SK-N-SH treated with all-trans-retinoic acid at 6 μM for 48 hours (cell line): ENCODE measurements around the gene EDA.

Experiments
- BACH2 ChIP-seq: fragments of 250-450 bp; sonication (Bioruptor Pico); IDR thresholded peaks from 2 replicates; pipeline ENCODE4 v1.9.0; 2021; ENCODE audit warnings: mild to moderate bottlenecking, borderline replicate concordance
- GLIS3 ChIP-seq: fragments of 250-450 bp; sonication (Bioruptor Pico); IDR thresholded peaks from 2 replicates; pipeline ENCODE4 v1.5.0; 2020; ENCODE audit warnings: mild to moderate bottlenecking, moderate library complexity
- ISL1 ChIP-seq: fragments of 250-450 bp; sonication (Bioruptor Pico); IDR thresholded peaks from 2 replicates; pipeline ENCODE4 v2.1.2; 2022; ENCODE audit warnings: mild to moderate bottlenecking, moderate library complexity
- PPARA ChIP-seq: fragments of 250-450 bp; sonication (Bioruptor Pico); IDR thresholded peaks from 2 replicates; pipeline ENCODE4 v1.5.0; 2020; ENCODE audit warnings: mild to moderate bottlenecking, borderline replicate concordance
- RARB ChIP-seq: fragments of 250-450 bp; sonication (Bioruptor Pico); IDR thresholded peaks from 2 replicates; pipeline ENCODE4 v1.8.0; 2021; ENCODE audit warnings: mild to moderate bottlenecking, moderate library complexity
- TCF4 ChIP-seq: fragments of 250-450 bp; sonication (Bioruptor Pico); IDR thresholded peaks from 2 replicates; pipeline ENCODE4 v1.8.0; 2021; ENCODE audit warnings: mild to moderate bottlenecking, moderate library complexity, borderline replicate concordance
- ZC3H10 ChIP-seq: fragments of 250-450 bp; sonication (Bioruptor Pico); IDR thresholded peaks from 2 replicates; pipeline ENCODE4 v1.5.1; 2021; ENCODE audit warnings: mild to moderate bottlenecking, moderate library complexity
- ZFP3 ChIP-seq: fragments of 250-450 bp; sonication (Bioruptor Pico); IDR thresholded peaks from 2 replicates; pipeline ENCODE4 v1.5.0; 2020; ENCODE audit warnings: mild to moderate bottlenecking, moderate library complexity
- ZFP30 ChIP-seq: fragments of 450-650 bp; formaldehyde crosslinking; IDR thresholded peaks from 2 replicates; pipeline ENCODE4 v1.5.0; 2022; ENCODE audit warnings: mild to moderate bottlenecking, moderate library complexity
- ZNF70 ChIP-seq: fragments of 450-650 bp; formaldehyde crosslinking; IDR thresholded peaks from 2 replicates; pipeline ENCODE4 v1.5.0; 2020; ENCODE audit warnings: mild to moderate bottlenecking, moderate library complexity
- TF ChIP-seq, protein P1 (sequence below): fragments of 250-450 bp; sonication (Bioruptor Pico); IDR thresholded peaks from 2 replicates; pipeline ENCODE4 v1.8.0; 2021; ENCODE audit warnings: low read depth, mild to moderate bottlenecking, moderate library complexity, borderline replicate concordance
- TF ChIP-seq, protein P2 (sequence below): fragments of 250-450 bp; sonication (Bioruptor Pico); IDR thresholded peaks from 2 replicates; pipeline ENCODE4 v1.5.1; 2021; ENCODE audit warnings: mild to moderate bottlenecking, moderate library complexity

DNA sequence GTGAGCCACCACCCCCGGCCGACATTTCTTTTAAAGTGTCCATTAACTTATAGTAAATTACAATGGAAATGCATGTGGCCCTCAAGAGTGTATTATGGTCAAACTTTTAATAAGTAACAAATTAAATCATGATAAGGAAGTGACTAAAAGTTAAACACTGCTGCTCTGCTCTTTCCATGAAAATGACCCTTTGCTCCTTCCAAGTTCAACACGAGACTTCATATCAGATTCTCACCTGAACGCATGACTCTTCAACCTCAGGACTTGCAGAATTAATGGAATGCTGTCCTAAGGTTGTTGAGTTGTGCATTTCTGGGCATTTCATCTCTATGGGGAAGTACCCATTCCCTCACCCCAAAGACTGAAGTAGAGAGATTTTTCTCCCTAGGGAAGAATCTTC, 406.7 kb downstream of the EDA start:
- TF ChIP-seq TCF4 (CRISPR knock-in tag) (no peak), PPARA (CRISPR knock-in tag) (no peak), GLIS3 (CRISPR knock-in tag) (no peak), ISL1 (CRISPR knock-in tag) (no peak), ZNF70 (no peak), RARB (no peak), ZC3H10 (CRISPR knock-in tag) (no peak), ZFP3 (CRISPR knock-in tag) (no peak), BACH2 (CRISPR knock-in tag) (no peak), ZFP30 (no peak)
- TF ChIP-seq, protein P1, sequence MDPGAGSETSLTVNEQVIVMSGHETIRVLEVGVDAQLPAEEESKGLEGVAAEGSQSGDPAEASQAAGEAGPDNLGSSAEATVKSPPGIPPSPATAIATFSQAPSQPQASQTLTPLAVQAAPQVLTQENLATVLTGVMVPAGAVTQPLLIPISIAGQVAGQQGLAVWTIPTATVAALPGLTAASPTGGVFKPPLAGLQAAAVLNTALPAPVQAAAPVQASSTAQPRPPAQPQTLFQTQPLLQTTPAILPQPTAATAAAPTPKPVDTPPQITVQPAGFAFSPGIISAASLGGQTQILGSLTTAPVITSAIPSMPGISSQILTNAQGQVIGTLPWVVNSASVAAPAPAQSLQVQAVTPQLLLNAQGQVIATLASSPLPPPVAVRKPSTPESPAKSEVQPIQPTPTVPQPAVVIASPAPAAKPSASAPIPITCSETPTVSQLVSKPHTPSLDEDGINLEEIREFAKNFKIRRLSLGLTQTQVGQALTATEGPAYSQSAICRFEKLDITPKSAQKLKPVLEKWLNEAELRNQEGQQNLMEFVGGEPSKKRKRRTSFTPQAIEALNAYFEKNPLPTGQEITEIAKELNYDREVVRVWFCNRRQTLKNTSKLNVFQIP (CRISPR knock-in tag): no peak
- TF ChIP-seq, protein P2, sequence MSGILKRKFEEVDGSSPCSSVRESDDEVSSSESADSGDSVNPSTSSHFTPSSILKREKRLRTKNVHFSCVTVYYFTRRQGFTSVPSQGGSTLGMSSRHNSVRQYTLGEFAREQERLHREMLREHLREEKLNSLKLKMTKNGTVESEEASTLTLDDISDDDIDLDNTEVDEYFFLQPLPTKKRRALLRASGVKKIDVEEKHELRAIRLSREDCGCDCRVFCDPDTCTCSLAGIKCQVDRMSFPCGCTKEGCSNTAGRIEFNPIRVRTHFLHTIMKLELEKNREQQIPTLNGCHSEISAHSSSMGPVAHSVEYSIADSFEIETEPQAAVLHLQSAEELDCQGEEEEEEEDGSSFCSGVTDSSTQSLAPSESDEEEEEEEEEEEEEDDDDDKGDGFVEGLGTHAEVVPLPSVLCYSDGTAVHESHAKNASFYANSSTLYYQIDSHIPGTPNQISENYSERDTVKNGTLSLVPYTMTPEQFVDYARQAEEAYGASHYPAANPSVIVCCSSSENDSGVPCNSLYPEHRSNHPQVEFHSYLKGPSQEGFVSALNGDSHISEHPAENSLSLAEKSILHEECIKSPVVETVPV (CRISPR knock-in tag): no peak
